ENCODE data around the gene PFAS. TPM values are rescaled to one million over a fixed set of nuclear protein-coding genes. Genes with fewer than 3 reads are reported as not detected.
"Not testable (repeated sequence)": the region's sequence is repeated elsewhere in the genome, so short reads cannot be mapped to it uniquely, and the experiment has no call there.

The PFAS gene
- 10 to 100 TPM; 17.6 to 29.8 (median 23.1) TPM for polyA plus RNA-seq (ENCODE audit: insufficient read length in 10 of 10)
- long read RNA-seq, donor 1: 0 reads
- long read RNA-seq, donor 2: 0 reads
- long read RNA-seq, donor 3: 0 reads
- long read RNA-seq, donor 4: 0 reads
- long read RNA-seq, donor 5, partial matches to known transcripts: 8,886 of 9,251 reads
- long read RNA-seq, donor 5, other reads (novel, unspliced or antisense): 365 of 9,251 reads
- long read RNA-seq, donor 6, partial matches to known transcripts: 7,615 of 7,846 reads
- long read RNA-seq, donor 6, other reads (novel, unspliced or antisense): 231 of 7,846 reads
- long read RNA-seq, donor 7: 0 reads
- long read RNA-seq, donor 8, partial matches to known transcripts: 22 of 22 reads
- long read RNA-seq, donor 8, other reads (novel, unspliced or antisense): 0 of 22 reads
- long read RNA-seq, donor 9: 0 reads

- peak; percentile 92 to 98 (median 97) for DNase-seq
Observed at GRCh38 chr17:8248751-8249607, at the start of gene PFAS. TSS of gene PFAS (plus strand) at chr17:8249289. CDS start at chr17:8253938, 4,649 bp downstream.

- no peak for DNase-seq
Observed at GRCh38 chr17:8204761-8205555, 44.1 kb upstream of the PFAS start.

GRCh38 chr17:8206536-8206935, 42.6 kb upstream of the PFAS start:
- no peak for DNase-seq

- DNase-seq: peak; percentile 97 to 98 (median 98)
Observed at GRCh38 chr17:8209907-8210760, 39.0 kb upstream of the PFAS start, which contains the start of gene AURKB. TSS of gene AURKB (minus strand) at chr17:8210575. CDS start at chr17:8210224, 351 bp downstream.

- DNase-seq: peak in 1 of 3 donors; percentile 32
Observed at GRCh38 chr17:8210761-8211458, 38.2 kb upstream of the PFAS start.

- DNase-seq: no peak
Observed at GRCh38 chr17:8212312-8213180, 36.5 kb upstream of the PFAS start.

GRCh38 chr17:8214000-8214399, 35.1 kb upstream of the PFAS start:
- DNase-seq: not testable (repeated sequence)

GRCh38 chr17:8220783-8221662, 28.1 kb upstream of the PFAS start:
- peak; percentile 95 to 97 (median 97) for DNase-seq

- peak; percentile 95 to 97 (median 95) for DNase-seq
Observed at GRCh38 chr17:8221663-8222379, 27.3 kb upstream of the PFAS start.

- no peak for DNase-seq
Observed at GRCh38 chr17:8222380-8222629, 26.8 kb upstream of the PFAS start.

- peak; percentile 95 to 97 (median 95) for DNase-seq
Observed at GRCh38 chr17:8222630-8223355, 26.3 kb upstream of the PFAS start.

GRCh38 chr17:8223356-8224126, 25.5 kb upstream of the PFAS start:
- DNase-seq: peak; percentile 50 to 89 (median 71)

- no peak for DNase-seq
Observed at GRCh38 chr17:8224891-8225812, 23.9 kb upstream of the PFAS start.

GRCh38 chr17:8225813-8226535, 23.1 kb upstream of the PFAS start:
- DNase-seq: peak in 2 of 3 donors; percentile 65 to 66

Data from muscle of back (tissue), 13 donors.